ENCODE measurements around the gene SAFB2.

SAFB2 gene

DNA sequence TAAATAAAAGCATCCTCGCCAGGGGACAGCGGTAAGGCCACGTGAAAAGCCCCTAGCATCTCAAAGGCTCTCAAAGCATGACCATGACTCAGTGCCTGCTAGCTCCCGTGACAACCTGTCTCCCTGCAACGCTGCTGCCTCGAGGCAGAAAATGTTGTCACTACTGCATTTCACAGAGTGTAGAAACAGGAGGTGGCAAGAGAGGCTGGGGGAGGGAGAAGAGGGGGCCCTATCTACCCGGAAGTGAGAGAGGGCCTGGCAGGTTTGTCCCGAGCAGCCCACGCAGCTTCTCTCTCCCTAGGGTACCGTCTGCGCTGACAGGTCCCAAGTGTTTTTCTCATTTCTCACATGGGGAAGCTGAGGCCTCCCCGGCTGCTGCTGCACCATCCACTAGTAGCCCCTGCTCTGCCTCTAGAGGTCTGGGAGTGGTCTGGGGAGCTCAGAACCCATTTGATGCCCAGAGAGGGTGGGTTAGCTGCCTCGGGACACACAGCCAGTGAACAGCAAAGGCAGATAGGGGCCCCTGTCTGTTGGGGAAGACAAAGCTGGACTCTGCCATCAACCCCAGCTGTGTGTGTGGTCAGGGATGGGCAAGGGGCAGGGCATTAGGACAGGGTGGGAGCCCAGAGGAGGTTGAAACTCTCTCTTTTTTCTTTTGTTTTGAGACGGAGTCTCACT, 58.5 kb downstream of the SAFB2 start (continued):
- TF ChIP-seq, protein P1, sequence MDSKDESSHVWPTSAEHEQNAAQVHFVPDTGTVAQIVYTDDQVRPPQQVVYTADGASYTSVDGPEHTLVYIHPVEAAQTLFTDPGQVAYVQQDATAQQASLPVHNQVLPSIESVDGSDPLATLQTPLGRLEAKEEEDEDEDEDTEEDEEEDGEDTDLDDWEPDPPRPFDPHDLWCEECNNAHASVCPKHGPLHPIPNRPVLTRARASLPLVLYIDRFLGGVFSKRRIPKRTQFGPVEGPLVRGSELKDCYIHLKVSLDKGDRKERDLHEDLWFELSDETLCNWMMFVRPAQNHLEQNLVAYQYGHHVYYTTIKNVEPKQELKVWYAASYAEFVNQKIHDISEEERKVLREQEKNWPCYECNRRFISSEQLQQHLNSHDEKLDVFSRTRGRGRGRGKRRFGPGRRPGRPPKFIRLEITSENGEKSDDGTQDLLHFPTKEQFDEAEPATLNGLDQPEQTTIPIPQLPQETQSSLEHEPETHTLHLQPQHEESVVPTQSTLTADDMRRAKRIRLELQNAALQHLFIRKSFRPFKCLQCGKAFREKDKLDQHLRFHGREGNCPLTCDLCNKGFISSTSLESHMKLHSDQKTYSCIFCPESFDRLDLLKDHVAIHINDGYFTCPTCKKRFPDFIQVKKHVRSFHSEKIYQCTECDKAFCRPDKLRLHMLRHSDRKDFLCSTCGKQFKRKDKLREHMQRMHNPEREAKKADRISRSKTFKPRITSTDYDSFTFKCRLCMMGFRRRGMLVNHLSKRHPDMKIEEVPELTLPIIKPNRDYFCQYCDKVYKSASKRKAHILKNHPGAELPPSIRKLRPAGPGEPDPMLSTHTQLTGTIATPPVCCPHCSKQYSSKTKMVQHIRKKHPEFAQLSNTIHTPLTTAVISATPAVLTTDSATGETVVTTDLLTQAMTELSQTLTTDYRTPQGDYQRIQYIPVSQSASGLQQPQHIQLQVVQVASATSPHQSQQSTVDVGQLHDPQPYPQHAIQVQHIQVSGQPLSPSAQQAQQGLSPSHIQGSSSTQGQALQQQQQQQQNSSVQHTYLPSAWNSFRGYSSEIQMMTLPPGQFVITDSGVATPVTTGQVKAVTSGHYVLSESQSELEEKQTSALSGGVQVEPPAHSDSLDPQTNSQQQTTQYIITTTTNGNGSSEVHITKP (tag by site-specific recombination; IDR thresholded peaks at IDR 0.05) = no peak
- TF ChIP-seq ZNF558 (tag by site-specific recombination; IDR thresholded peaks at IDR 0.05) = no peak
- TF ChIP-seq, protein P2, sequence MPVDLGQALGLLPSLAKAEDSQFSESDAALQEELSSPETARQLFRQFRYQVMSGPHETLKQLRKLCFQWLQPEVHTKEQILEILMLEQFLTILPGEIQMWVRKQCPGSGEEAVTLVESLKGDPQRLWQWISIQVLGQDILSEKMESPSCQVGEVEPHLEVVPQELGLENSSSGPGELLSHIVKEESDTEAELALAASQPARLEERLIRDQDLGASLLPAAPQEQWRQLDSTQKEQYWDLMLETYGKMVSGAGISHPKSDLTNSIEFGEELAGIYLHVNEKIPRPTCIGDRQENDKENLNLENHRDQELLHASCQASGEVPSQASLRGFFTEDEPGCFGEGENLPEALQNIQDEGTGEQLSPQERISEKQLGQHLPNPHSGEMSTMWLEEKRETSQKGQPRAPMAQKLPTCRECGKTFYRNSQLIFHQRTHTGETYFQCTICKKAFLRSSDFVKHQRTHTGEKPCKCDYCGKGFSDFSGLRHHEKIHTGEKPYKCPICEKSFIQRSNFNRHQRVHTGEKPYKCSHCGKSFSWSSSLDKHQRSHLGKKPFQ (tag by site-specific recombination; IDR thresholded peaks at IDR 0.05) = no peak
- no peak for TF ChIP-seq ZBTB8A (tag by site-specific recombination; IDR thresholded peaks at IDR 0.05)
- TF ChIP-seq, protein P3, sequence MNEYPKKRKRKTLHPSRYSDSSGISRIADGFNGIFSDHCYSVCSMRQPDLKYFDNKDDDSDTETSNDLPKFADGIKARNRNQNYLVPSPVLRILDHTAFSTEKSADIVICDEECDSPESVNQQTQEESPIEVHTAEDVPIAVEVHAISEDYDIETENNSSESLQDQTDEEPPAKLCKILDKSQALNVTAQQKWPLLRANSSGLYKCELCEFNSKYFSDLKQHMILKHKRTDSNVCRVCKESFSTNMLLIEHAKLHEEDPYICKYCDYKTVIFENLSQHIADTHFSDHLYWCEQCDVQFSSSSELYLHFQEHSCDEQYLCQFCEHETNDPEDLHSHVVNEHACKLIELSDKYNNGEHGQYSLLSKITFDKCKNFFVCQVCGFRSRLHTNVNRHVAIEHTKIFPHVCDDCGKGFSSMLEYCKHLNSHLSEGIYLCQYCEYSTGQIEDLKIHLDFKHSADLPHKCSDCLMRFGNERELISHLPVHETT (tag by site-specific recombination; IDR thresholded peaks at IDR 0.05) = 0 out of 2 replicates have a peak, but pooled peaks have one; percentile 9
- no peak for TF ChIP-seq ZNF626 (tag by site-specific recombination; IDR thresholded peaks at IDR 0.05)
- TF ChIP-seq, protein P4, sequence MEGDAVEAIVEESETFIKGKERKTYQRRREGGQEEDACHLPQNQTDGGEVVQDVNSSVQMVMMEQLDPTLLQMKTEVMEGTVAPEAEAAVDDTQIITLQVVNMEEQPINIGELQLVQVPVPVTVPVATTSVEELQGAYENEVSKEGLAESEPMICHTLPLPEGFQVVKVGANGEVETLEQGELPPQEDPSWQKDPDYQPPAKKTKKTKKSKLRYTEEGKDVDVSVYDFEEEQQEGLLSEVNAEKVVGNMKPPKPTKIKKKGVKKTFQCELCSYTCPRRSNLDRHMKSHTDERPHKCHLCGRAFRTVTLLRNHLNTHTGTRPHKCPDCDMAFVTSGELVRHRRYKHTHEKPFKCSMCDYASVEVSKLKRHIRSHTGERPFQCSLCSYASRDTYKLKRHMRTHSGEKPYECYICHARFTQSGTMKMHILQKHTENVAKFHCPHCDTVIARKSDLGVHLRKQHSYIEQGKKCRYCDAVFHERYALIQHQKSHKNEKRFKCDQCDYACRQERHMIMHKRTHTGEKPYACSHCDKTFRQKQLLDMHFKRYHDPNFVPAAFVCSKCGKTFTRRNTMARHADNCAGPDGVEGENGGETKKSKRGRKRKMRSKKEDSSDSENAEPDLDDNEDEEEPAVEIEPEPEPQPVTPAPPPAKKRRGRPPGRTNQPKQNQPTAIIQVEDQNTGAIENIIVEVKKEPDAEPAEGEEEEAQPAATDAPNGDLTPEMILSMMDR (tag by site-specific recombination; IDR thresholded peaks at IDR 0.05) = no peak
- no peak for TF ChIP-seq KLF9 (tag by site-specific recombination; IDR thresholded peaks at IDR 0.05; ENCODE audit: low read depth)

DNA sequence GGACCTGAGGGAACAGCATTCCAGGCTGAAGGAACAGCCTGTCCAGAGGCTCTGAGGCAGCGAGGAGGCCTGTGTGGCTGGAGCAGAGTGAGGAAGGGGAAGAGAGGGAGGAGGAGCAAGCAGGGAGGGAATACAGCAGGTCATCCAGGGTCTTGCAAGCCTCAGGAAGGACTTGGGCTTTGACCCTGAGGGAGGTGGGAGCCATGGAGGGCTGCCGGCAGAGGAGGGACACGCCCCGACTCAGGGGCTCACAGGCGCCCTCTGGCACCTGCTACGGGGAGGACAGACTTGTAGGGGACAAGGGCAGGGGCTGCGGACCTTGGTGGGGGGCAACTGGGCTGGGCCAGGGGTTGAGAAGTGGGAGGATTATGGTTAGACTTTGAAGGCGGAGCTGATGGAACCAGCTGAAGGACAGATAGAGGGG, 59.6 kb downstream of the SAFB2 start:
- ChIA-PET POLR2A (no interaction called here), CTCF (interaction anchor here (0.6 to 1.2 kb wide), 3 partner anchors 10 to 40 kb away, joined by 4 to 8 read pairs (median 4); no protein-coding TSS in a partner anchor)
- no peaks in the 10 kb centered on the region for H3K36me3 ChIP-seq (ENCODE audit: control insufficient read depth in 2 of 2, insufficient read depth in 1 of 2, low read length in 2 of 2)

More for the DNA sequence above, 59.6 kb downstream of the SAFB2 start:
- Histone ChIP-seq H3K4me3 (ENCODE audit: low read depth, low read length) (no peak overlapping the region), H3K4me1 (ENCODE audit: control insufficient read depth, insufficient read depth, low read length) (no peaks in the 10 kb centered on the region), H3K27ac (ENCODE audit: extremely low read depth, low read depth, low read length) (no peak overlapping the region), H3K9me3 (ENCODE audit: control insufficient read depth, insufficient read depth, low read depth, low read length) (no peaks in the 10 kb centered on the region)
- no peak for TF ChIP-seq ZBTB1 (tag by site-specific recombination; IDR thresholded peaks at IDR 0.05)
- no peak for TF ChIP-seq GLI4 (tag by site-specific recombination; IDR thresholded peaks at IDR 0.05)
- no peak for TF ChIP-seq BCL11A (tag by site-specific recombination; IDR thresholded peaks at IDR 0.05; ENCODE audit: low read depth)
- TF ChIP-seq GLIS1 (tag by site-specific recombination; IDR thresholded peaks at IDR 0.05) = peak; percentile 19; the same call in 1 of the 2 replicates
- no peak for TF ChIP-seq ZNF2 (tag by site-specific recombination; IDR thresholded peaks at IDR 0.05)
- TF ChIP-seq ZNF366 (tag by site-specific recombination; conservative IDR thresholded peaks at IDR 0.05) = no peak
- peak; percentile 38; the same call in 1 of the 2 replicates for TF ChIP-seq KLF9 (tag by site-specific recombination; IDR thresholded peaks at IDR 0.05; ENCODE audit: low read depth)
- TF ChIP-seq, protein P5, sequence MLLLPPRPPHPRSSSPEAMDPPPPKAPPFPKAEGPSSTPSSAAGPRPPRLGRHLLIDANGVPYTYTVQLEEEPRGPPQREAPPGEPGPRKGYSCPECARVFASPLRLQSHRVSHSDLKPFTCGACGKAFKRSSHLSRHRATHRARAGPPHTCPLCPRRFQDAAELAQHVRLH (tag by site-specific recombination; IDR thresholded peaks at IDR 0.05) = 0 out of 2 replicates have a peak, but pooled peaks have one; percentile 35
- TF ChIP-seq MYNN (tag by site-specific recombination; IDR thresholded peaks at IDR 0.05; ENCODE audit: borderline replicate concordance) = no peak
- TF ChIP-seq ZNF16 (tag by site-specific recombination; IDR thresholded peaks at IDR 0.05; ENCODE audit: low read depth) = peak; percentile 89
- TF ChIP-seq ZNF341 (tag by site-specific recombination; IDR thresholded peaks at IDR 0.05; ENCODE audit: low read depth) = peak; percentile 86
- no peak for TF ChIP-seq ZFP41 (tag by site-specific recombination; IDR thresholded peaks at IDR 0.05; ENCODE audit: borderline replicate concordance)
- no peak for TF ChIP-seq KLF7 (tag by site-specific recombination; IDR thresholded peaks at IDR 0.05; ENCODE audit: borderline replicate concordance)
- TF ChIP-seq BCL11B (tag by site-specific recombination; IDR thresholded peaks at IDR 0.05; ENCODE audit: low read depth) = no peak
- no peak for TF ChIP-seq ZNF266 (tag by site-specific recombination; IDR thresholded peaks at IDR 0.05; ENCODE audit: low read depth)
- no peak for TF ChIP-seq ZNF791 (tag by site-specific recombination; IDR thresholded peaks at IDR 0.05)
- peak; percentile 35; the same call in 1 of the 2 replicates for TF ChIP-seq GLIS2 (tag by site-specific recombination; IDR thresholded peaks at IDR 0.05)
